HG03457 (cell line): Measurements from ENCODE around the gene OR51A7.
"Not testable (repeated sequence)": the region's sequence is repeated elsewhere in the genome, so short reads cannot be mapped to it uniquely, and the experiment has no call there.

ENCODE experiments used
- ATAC-seq: cut with Tn5 transposase; IDR thresholded peaks from one replicate; pipeline ENCODE4 v1.9.1; 2021; ENCODE audit warnings: moderate number of reproducible peaks; ENCODE audit not compliant: unreplicated experiment

The OR51A7 gene

GRCh38 chr11:4947505-4947904, 43.9 kb downstream of the OR51A7 start, which contains the start of gene OR51A4:
Gene OR51A4, minus strand, starts transcription at chr11:4947605. Its CDS starts 505 bp downstream, at chr11:4947100.
- ATAC-seq = no peak

DNA sequence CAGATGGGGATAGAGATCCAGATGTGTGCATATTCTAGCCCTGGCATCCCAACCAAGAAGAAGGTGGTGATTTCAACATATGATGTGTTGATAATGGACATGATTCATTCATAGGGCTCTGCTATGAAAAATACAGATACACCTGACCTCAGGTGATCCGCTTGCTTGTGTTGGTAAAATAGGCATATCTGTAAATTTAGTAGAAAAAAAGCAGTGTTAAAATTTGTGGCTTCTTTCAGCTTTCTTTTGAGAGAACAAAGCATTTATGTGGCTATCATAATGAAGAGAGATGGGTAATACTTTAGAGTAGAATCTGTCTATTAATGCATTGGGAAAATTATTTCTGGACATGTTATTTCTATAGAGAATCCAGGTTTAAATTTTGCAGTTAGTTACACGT, 52.0 kb downstream of the OR51A7 start, which contains the start of gene OR51A2:
TSS of gene OR51A2 (minus strand) at position 101 of the 400 bp plus-strand sequence. CDS start at position 101, 0 bp downstream.
- ATAC-seq = not testable (repeated sequence)

DNA sequence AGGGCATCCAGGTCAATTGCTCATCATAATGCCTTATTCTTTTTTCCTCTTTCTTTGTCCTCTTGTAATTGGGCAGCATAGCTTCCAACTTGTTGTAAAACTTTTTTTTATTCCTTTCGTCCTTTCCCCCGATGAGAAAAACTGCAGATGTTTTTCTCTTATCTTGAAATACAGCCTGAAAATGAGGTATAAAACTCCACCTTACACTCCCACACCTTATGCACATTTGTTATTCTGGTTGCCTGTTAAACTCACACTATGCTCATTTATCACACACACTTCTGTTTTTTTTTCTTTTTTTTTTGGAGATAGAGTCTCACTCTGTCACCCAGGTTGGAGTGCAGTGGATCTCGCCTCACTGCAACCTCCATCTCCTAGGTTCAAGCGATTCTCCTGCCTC, 53.8 kb downstream of the OR51A7 start:
- ATAC-seq = no peak
